Measurements from ENCODE around the gene RPS6KA2. TPM values are rescaled to one million over a fixed set of nuclear protein-coding genes. Genes with fewer than 3 reads are reported as not detected.

RPS6KA2 gene
- total RNA-seq, 4 donors from 2014 or later = 11.8 to 66.0 (median 19.2) TPM

DNA sequence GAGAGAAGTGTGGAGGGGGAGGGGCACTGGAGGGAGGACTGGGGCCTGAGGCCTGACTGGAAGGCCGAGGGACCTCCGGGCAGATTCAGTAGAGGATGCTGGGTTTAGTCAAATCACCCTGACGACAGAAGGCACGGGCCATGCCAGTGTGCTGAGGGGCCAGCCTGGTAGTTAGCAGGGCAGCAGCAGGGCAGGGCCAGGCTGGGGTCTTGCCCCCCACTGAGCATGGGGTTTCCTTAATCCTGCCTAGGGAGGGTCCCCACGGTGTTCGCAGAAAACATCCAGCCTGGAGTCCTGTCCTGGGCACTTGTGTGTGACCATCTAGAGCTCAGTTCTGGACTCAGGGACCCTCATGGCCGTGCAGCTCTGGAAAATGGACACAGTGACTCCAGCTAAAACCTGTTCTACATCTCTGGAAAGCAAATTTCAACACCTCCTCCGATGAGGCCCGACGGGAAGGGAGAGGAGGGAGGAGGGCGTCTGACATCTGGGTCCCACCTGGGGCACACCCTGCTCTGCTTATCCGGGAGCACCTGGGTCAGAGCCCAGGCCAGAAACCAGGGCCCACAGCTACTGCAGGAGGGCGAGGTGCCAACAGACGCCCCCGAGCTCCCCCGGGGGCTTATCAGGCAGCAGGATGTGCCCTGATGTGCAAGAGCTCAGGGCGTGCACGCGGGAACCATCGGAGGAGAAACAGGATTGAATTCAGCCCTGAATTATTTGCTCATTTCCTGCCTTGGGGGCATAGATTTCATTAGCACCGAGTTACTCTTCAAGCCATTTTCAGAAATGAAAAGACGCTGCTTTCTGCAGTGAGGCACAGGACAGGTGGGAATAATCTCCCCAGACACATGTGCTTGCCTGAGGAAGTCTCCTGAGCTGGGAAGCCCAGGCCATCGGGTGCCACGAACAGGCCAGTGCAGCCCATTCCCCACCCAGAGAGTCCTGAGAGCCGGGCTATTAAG is 166.3 kb downstream of the RPS6KA2 start:
- 52 to 71% methylated on average over 5 to 15 of the region's 25 CpGs for WGBS, 2 donors
- Histone ChIP-seq H3K4me3 (no peak overlapping the region), H3K4me1 (peaks cover 0 to 15% (median 0%) of the 10 kb centered on the region in 3 donors), H3K36me3 (peaks cover 0 to 46% (median 0%) of the 10 kb centered on the region in 3 donors), H3K27me3 (peaks cover 0 to 6% (median 0%) of the 10 kb centered on the region in 4 donors), H3K27ac (no peak overlapping the region), H3K9me3 (peaks cover 0 to 9% (median 0%) of the 10 kb centered on the region in 3 donors)
- no peak for DNase-seq
- TF ChIP-seq, protein P1, sequence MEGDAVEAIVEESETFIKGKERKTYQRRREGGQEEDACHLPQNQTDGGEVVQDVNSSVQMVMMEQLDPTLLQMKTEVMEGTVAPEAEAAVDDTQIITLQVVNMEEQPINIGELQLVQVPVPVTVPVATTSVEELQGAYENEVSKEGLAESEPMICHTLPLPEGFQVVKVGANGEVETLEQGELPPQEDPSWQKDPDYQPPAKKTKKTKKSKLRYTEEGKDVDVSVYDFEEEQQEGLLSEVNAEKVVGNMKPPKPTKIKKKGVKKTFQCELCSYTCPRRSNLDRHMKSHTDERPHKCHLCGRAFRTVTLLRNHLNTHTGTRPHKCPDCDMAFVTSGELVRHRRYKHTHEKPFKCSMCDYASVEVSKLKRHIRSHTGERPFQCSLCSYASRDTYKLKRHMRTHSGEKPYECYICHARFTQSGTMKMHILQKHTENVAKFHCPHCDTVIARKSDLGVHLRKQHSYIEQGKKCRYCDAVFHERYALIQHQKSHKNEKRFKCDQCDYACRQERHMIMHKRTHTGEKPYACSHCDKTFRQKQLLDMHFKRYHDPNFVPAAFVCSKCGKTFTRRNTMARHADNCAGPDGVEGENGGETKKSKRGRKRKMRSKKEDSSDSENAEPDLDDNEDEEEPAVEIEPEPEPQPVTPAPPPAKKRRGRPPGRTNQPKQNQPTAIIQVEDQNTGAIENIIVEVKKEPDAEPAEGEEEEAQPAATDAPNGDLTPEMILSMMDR (IDR thresholded peaks at IDR 0.05) = no peak
- TF ChIP-seq POLR2A (IDR thresholded peaks at IDR 0.05) = no peak
- intact Hi-C loops (cut with DNase I) = no loop called here

GRCh38 chr6:166459906-166460305 is 167.1 kb downstream of the RPS6KA2 start:
- Histone ChIP-seq H3K4me1 (peaks cover 0 to 10% (median 0%) of the 10 kb centered on the region in 3 donors), H3K36me3 (peaks cover 0 to 46% (median 0%) of the 10 kb centered on the region in 3 donors)
- 92% methylated on average over 4 to 5 of the region's 10 CpGs for WGBS, 2 donors

DNA sequence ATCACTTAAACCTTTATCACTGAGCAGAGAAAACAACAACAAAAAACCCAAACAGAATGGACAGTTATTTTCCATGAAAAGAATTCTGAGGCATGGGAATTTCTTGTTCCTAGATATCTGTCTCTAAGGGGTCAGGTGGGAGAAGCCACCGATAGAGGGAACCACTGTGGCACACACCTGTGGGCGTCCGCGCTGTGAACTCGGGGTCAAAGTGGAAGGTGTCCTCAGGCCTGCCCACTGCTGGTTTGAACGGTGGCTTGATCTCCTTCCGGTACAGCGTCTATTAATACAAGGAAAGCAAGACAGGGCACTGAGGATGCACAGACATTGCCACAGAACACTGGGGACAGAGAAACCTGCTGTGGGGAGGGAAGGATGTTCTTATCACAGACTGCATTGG is 167.8 kb downstream of the RPS6KA2 start:
- H3K27me3 ChIP-seq = peaks cover 0 to 6% (median 0%) of the 10 kb centered on the region in 4 donors
- peaks cover 0 to 9% (median 0%) of the 10 kb centered on the region in 3 donors for H3K9me3 ChIP-seq
- H3K4me1 ChIP-seq = peaks cover 0 to 10% (median 0%) of the 10 kb centered on the region in 3 donors
- 90 to 96% methylated on average over 5 to 8 of the region's 8 CpGs for WGBS, 2 donors
- intact Hi-C loops (cut with DNase I) = no loop called here
- no peak overlapping the region for H3K27ac ChIP-seq
- peaks cover 0 to 40% (median 0%) of the 10 kb centered on the region in 3 donors for H3K36me3 ChIP-seq
- DNase-seq = no peak
- no peak overlapping the region for H3K4me3 ChIP-seq
- TF ChIP-seq, protein P1 (IDR thresholded peaks at IDR 0.05) = no peak
- no peak for TF ChIP-seq POLR2A (IDR thresholded peaks at IDR 0.05)

More at GRCh38 chr6:166459906-166460305, 167.1 kb downstream of the RPS6KA2 start:
- peaks cover 0 to 6% (median 0%) of the 10 kb centered on the region in 4 donors for H3K27me3 ChIP-seq
- no peak for TF ChIP-seq POLR2A (IDR thresholded peaks at IDR 0.05)
- TF ChIP-seq, protein P1 (IDR thresholded peaks at IDR 0.05) = no peak
- no peak overlapping the region for H3K4me3 ChIP-seq
- DNase-seq = no peak
- no peak overlapping the region for H3K27ac ChIP-seq
- H3K9me3 ChIP-seq = peaks cover 0 to 9% (median 0%) of the 10 kb centered on the region in 3 donors
- intact Hi-C loops (cut with DNase I) = no loop called here

DNA sequence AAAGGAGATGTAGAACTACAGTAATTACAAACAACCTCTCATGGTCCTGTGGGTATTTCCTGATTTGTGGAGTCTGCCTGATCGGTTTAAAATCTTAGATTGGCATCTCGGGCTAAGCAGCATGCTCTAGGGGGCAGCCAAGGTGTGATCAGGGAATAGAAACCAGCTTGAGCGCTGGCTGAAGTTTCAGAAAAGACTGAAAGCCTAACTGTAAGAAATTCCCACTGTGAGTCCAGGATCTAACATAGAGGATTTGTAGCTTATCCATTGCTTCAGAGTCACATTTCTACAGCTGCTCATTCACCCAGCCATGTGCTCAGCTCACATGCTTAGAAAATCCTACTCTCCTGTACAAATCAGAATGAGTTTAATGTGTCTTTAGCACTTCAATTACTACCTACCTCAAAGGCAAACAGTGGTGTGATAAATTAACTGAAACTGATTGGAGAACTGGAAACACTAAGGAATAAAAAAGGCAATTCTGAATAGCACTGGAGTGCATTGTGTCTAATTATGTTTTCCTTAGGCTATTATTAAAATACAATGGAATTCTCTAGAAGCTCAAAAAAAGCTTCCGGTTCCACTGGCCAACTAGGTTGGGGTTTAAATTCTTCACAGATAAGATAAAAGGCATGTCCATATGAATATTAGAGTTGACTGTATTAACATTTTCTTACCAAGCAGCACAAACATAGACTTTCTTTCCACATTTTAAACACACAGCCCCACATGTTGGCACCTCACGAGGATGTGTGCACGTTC is 170.5 kb downstream of the RPS6KA2 start:
- H3K27ac ChIP-seq = no peak overlapping the region
- no peak for DNase-seq
- peaks cover 0 to 10% (median 0%) of the 10 kb centered on the region in 3 donors for H3K4me1 ChIP-seq
- H3K4me3 ChIP-seq = no peak overlapping the region
- 62 to 67% methylated on average over 6 of the region's 6 CpGs for WGBS, 2 donors
- H3K9me3 ChIP-seq = peaks cover 0 to 9% (median 0%) of the 10 kb centered on the region in 3 donors
- TF ChIP-seq, protein P1 (IDR thresholded peaks at IDR 0.05) = peak in 1 of 6 experiments; percentile 26
- no peak for TF ChIP-seq POLR2A (IDR thresholded peaks at IDR 0.05)
- intact Hi-C loops (cut with DNase I) = no loop called here
- peaks cover 0 to 22% (median 0%) of the 10 kb centered on the region in 3 donors for H3K36me3 ChIP-seq
- H3K27me3 ChIP-seq = peaks cover 0 to 5% (median 0%) of the 10 kb centered on the region in 4 donors
